H1 (cell line): ENCODE results near the gene CNST. TPM values are rescaled to one million over a fixed set of nuclear protein-coding genes. Genes with fewer than 3 reads are reported as not detected.

ENCODE experiments used
- CTCF ChIA-PET: fragments of 300-600 bp; sonication (Branson Sonifier 250); formaldehyde crosslinking; loops from one replicate; lab custom pipeline; 2021; ENCODE audit not compliant: partially characterized antibody; lab: Charles Lee
- POLR2A ChIA-PET: fragments of 300-600 bp; sonication (Branson Sonifier 250); formaldehyde crosslinking; loops from one replicate; lab custom pipeline; 2021; ENCODE audit warnings: inconsistent platforms; ENCODE audit not compliant: partially characterized antibody; lab: Charles Lee
- DNase-seq, 2 experiments: peaks; one replicate each; pipeline versions ENCODE4 v3.0.0 to v3.0.0-alpha.2; 2010 to 2022; ENCODE audit warnings: low spot score in 2 of 2, low read depth in 1 of 2, mixed read lengths in 1 of 2
- FAIRE-seq: peaks from 2 replicates; lab custom pipeline; 2011; peaks lifted over from hg19 to GRCh38; lab: Jason Lieb, UNC
- H2AFZ ChIP-seq: 2 replicates; pipeline ENCODE4 v1.8.1; 2012; ENCODE audit warnings: low read length, inconsistent platforms
- H2AK5ac ChIP-seq: 2 replicates; pipeline ENCODE4 v1.6.1; 2013; ENCODE audit warnings: low read depth, low read length
- H2BK120ac ChIP-seq: replicated peaks from 2 replicates; pipeline ENCODE3; 2013; ENCODE audit warnings: low read depth, low read length, inconsistent platforms
- H2BK12ac ChIP-seq: 2 replicates; pipeline ENCODE4 v1.6.1; 2013; ENCODE audit warnings: low read depth, low read length
- H2BK15ac ChIP-seq: 2 replicates; pipeline ENCODE4 v1.6.1; 2013; ENCODE audit warnings: low read length
- H2BK20ac ChIP-seq: 2 replicates; pipeline ENCODE4 v1.6.1; 2013; ENCODE audit warnings: low read length
- H2BK5ac ChIP-seq: 2 replicates; pipeline ENCODE4 v1.6.1; 2013; ENCODE audit warnings: low read depth, low read length
- H3K14ac ChIP-seq: 2 replicates; pipeline ENCODE4 v1.6.1; 2013; ENCODE audit warnings: inconsistent platforms; ENCODE audit not compliant: insufficient read length
- H3K18ac ChIP-seq: 2 replicates; pipeline ENCODE4 v1.6.1; 2013; ENCODE audit warnings: low read length; ENCODE audit errors: extremely low read depth
- H3K23ac ChIP-seq: 2 replicates; pipeline ENCODE4 v1.6.1; 2013; ENCODE audit warnings: inconsistent platforms; ENCODE audit not compliant: insufficient read length
- H3K23me2 ChIP-seq: 2 replicates; pipeline ENCODE4 v1.6.1; 2013; ENCODE audit warnings: low read depth, low read length
- H3K27ac ChIP-seq: 2 replicates; pipeline ENCODE4 v1.6.1; 2011; ENCODE audit warnings: low read depth, low read length, inconsistent platforms
- H3K27me3 ChIP-seq, 4 experiments: replicated peaks in 1 of 4; 1 replicate in 1 of 4; 2 replicates in 3 of 4; pipeline versions ENCODE4 v1.6.1 to v1.8.1; 2011 to 2013; ENCODE audit warnings: low read length in 3 of 4, mild to moderate bottlenecking in 3 of 4, inconsistent platforms in 2 of 4, mixed read lengths in 2 of 4, moderate library complexity in 1 of 4; ENCODE audit not compliant: control insufficient read depth in 3 of 4, insufficient read depth in 3 of 4; ENCODE audit errors: extremely low read depth in 1 of 4
- H3K36me3 ChIP-seq, 4 experiments: 2 replicates each; pipeline versions ENCODE4 v1.6.1 to v1.8.1; 2011 to 2013; ENCODE audit warnings: mild to moderate bottlenecking in 4 of 4, low read length in 3 of 4, moderate library complexity in 2 of 4, control low read depth in 1 of 4, inconsistent platforms in 1 of 4; ENCODE audit not compliant: insufficient read depth in 4 of 4, control insufficient read depth in 2 of 4
- H3K4ac ChIP-seq: replicated peaks from 2 replicates; pipeline ENCODE3; 2013; ENCODE audit warnings: low read length, low read depth, mixed read lengths, inconsistent platforms; ENCODE audit not compliant: insufficient read length
- H3K4me1 ChIP-seq, 4 experiments: replicated peaks in 1 of 4; 1 replicate in 1 of 4; 2 replicates in 3 of 4; pipeline versions ENCODE4 v1.6.1 to v1.8.1; 2011 to 2013; ENCODE audit warnings: low read length in 3 of 4, inconsistent platforms in 2 of 4, mixed read lengths in 1 of 4; ENCODE audit not compliant: insufficient read depth in 4 of 4, control insufficient read depth in 3 of 4
- H3K4me2 ChIP-seq, 2 experiments: 2 replicates each; pipeline versions ENCODE4 v1.6.1 to v1.8.1; 2011 to 2013; ENCODE audit warnings: low read depth in 2 of 2, low read length in 2 of 2, control low read depth in 1 of 2, inconsistent platforms in 1 of 2, mild to moderate bottlenecking in 1 of 2; ENCODE audit not compliant: insufficient read depth in 1 of 2
- H3K4me3 ChIP-seq, 4 experiments: fragments of 200-600, 300-600 bp in 1 of 4; sonication (generic), shearing (Covaris generic), sonication (Bioruptor Twin) in 1 of 4; 2 replicates each; pipeline versions ENCODE4 v1.5.1 to v1.8.1; 2011 to 2016; ENCODE audit warnings: low read length in 4 of 4, low read depth in 3 of 4, control low read depth in 2 of 4, inconsistent platforms in 2 of 4, mild to moderate bottlenecking in 2 of 4, mixed read lengths in 1 of 4, moderate library complexity in 1 of 4; ENCODE audit not compliant: insufficient read depth in 2 of 4; ENCODE audit errors: extremely low read depth in 1 of 4
- H3K56ac ChIP-seq: replicated peaks from 2 replicates; pipeline ENCODE3; 2013; ENCODE audit warnings: low read depth, mild to moderate bottlenecking, mixed read lengths, low read length, inconsistent platforms; ENCODE audit not compliant: insufficient read length
- H3K79me1 ChIP-seq: 2 replicates; pipeline ENCODE4 v1.6.1; 2013; ENCODE audit warnings: low read depth, low read length, control low read depth
- H3K79me2 ChIP-seq, 2 experiments: 2 replicates each; pipeline versions ENCODE4 v1.6.1 to v1.8.1; 2012 to 2013; ENCODE audit warnings: low read length in 2 of 2, mild to moderate bottlenecking in 2 of 2, inconsistent platforms in 1 of 2; ENCODE audit not compliant: insufficient read depth in 2 of 2, control insufficient read depth in 1 of 2
- H3K9ac ChIP-seq, 4 experiments: replicated peaks in 1 of 4; 1 replicate in 1 of 4; 2 replicates in 3 of 4; pipeline versions ENCODE4 v1.6.1 to v1.8.1; 2011 to 2013; ENCODE audit warnings: low read depth in 3 of 4, low read length in 3 of 4, control low read depth in 2 of 4, mild to moderate bottlenecking in 2 of 4, moderate library complexity in 2 of 4, inconsistent platforms in 1 of 4; ENCODE audit errors: extremely low read depth in 1 of 4
- H3K9me3 ChIP-seq, 2 experiments: 2 replicates each; pipeline versions ENCODE4 v1.6.1 to v1.8.1; 2012 to 2013; ENCODE audit warnings: mild to moderate bottlenecking in 2 of 2, moderate library complexity in 2 of 2, control low read depth in 1 of 2, inconsistent platforms in 1 of 2, low read depth in 1 of 2, low read length in 1 of 2, mixed read lengths in 1 of 2; ENCODE audit not compliant: insufficient read depth in 2 of 2
- H4K20me1 ChIP-seq, 2 experiments: replicated peaks in 1 of 2; 2 replicates each; pipeline versions ENCODE3 to v1.8.1; 2011 to 2013; ENCODE audit warnings: inconsistent platforms in 2 of 2, low read length in 2 of 2, mild to moderate bottlenecking in 1 of 2; ENCODE audit not compliant: insufficient read depth in 2 of 2, control insufficient read depth in 1 of 2
- H4K5ac ChIP-seq: 2 replicates; pipeline ENCODE4 v1.6.1; 2013; ENCODE audit warnings: low read length, low read depth, mixed read lengths, inconsistent platforms; ENCODE audit not compliant: insufficient read length
- H4K8ac ChIP-seq: 2 replicates; pipeline ENCODE4 v1.8.0; 2013; ENCODE audit warnings: mild to moderate bottlenecking, moderate library complexity, low read length, inconsistent platforms; ENCODE audit not compliant: insufficient read depth; ENCODE audit errors: extremely low read depth
- H4K91ac ChIP-seq: replicated peaks from 2 replicates; pipeline ENCODE3; 2013; ENCODE audit warnings: low read length, mixed read lengths, inconsistent platforms; ENCODE audit not compliant: insufficient read length
- CTBP2 ChIP-seq: IDR thresholded peaks from 2 replicates; pipeline ENCODE4 v1.7.0; 2011; ENCODE audit warnings: borderline replicate concordance, mild to moderate bottlenecking, moderate library complexity, mixed read lengths, low read length; ENCODE audit not compliant: insufficient read depth, insufficient read length
- FOSL1 ChIP-seq: IDR thresholded peaks from 2 replicates; pipeline ENCODE4 v1.6.1; 2011; ENCODE audit warnings: mild to moderate bottlenecking, low read depth, low read length, moderate library complexity; ENCODE audit not compliant: insufficient read depth
- JUN ChIP-seq: IDR thresholded peaks from 2 replicates; pipeline ENCODE4 v1.6.1; 2011; ENCODE audit warnings: low read depth, mild to moderate bottlenecking, improper control_type of control experiment, low read length
- NANOG ChIP-seq: IDR thresholded peaks from 2 replicates; pipeline ENCODE4 v1.6.1; 2011; ENCODE audit warnings: low read length, low read depth, mild to moderate bottlenecking, inconsistent platforms; ENCODE audit not compliant: insufficient read depth, poor library complexity, severe bottlenecking
- RAD21 ChIP-seq, 2 experiments: IDR thresholded peaks in 1 of 2; conservative IDR thresholded peaks in 1 of 2; 2 replicates each; pipeline ENCODE4 v1.6.1; 2011; ENCODE audit warnings: low read depth in 2 of 2, low read length in 2 of 2, improper control_type of control experiment in 1 of 2, inconsistent platforms in 1 of 2, mild to moderate bottlenecking in 1 of 2, moderate library complexity in 1 of 2
- RBBP5 ChIP-seq: IDR thresholded peaks from 2 replicates; pipeline ENCODE4 v1.7.1; 2012; ENCODE audit warnings: low read depth, mild to moderate bottlenecking, inconsistent platforms, low read length, moderate library complexity, borderline replicate concordance
- SIN3A ChIP-seq, 2 experiments: IDR thresholded peaks in 1 of 2; conservative IDR thresholded peaks in 1 of 2; 2 replicates each; pipeline ENCODE4 v1.6.1; 2011 to 2012; ENCODE audit warnings: low read length in 2 of 2, improper control_type of control experiment in 1 of 2, low read depth in 1 of 2, mild to moderate bottlenecking in 1 of 2
- TAF1 ChIP-seq: IDR thresholded peaks from 2 replicates; pipeline ENCODE4 v1.6.1; 2011; ENCODE audit warnings: mild to moderate bottlenecking, low read depth, low read length
- TAF7 ChIP-seq: optimal IDR thresholded peaks from 2 replicates; pipeline ENCODE3; 2011; ENCODE audit warnings: low read depth, mild to moderate bottlenecking, inconsistent platforms, low read length, moderate library complexity, borderline replicate concordance
- TEAD4 ChIP-seq: IDR thresholded peaks from 2 replicates; pipeline ENCODE4 v1.6.1; 2012; ENCODE audit warnings: low read depth, low read length, inconsistent platforms, mixed read lengths
- WGBS, 2 experiments: shearing (Covaris generic) in 1 of 2; methylation state at CpG; one replicate each; pipeline versions ENCODE4 v1.1.6 to v1.1.7; 2013 to 2015; ENCODE audit warnings: low lambda C conversion rate in 2 of 2, mixed read lengths in 2 of 2, inconsistent platforms in 1 of 2, low coverage in 1 of 2, missing lambda C conversion rate in 1 of 2; ENCODE audit not compliant: insufficient replicate concordance in 2 of 2, insufficient coverage in 1 of 2, insufficient read length in 1 of 2; ENCODE audit errors: extremely low coverage in 1 of 2, missing lambda C conversion rate in 1 of 2; 5-methylcytosine and 5-hydroxymethylcytosine counted together
- polyA plus RNA-seq, 7 experiments: library from polyadenylated mRNA; depleted of rRNA in 3 of 7; stranded (reverse) in 5 of 7; unstranded in 2 of 7; fragments of >200 nt in 5 of 7; fragments of 200-250 nt in 2 of 7; gene quantifications; 1 replicate in 5 of 7; 2 replicates in 1 of 7; 4 replicates in 1 of 7; pipeline versions ENCODE4 v1.2.1 to v1.2.3, GENCODE V29; 2011 to 2013; ENCODE audit warnings: missing spikeins in 2 of 7, mixed read lengths in 2 of 7
- total RNA-seq: library from RNA; stranded (reverse); fragmentation: NEBNext Ultra II Directional; extraction: Animal tissue kit (Norgen Biotek cat#: 25700); gene quantifications from 2 replicates; pipeline ENCODE4 v1.2.1, GENCODE V29; 2021
- TF ChIP-seq, protein P1 (sequence below): IDR thresholded peaks from 2 replicates; pipeline ENCODE4 v1.6.1; 2011; ENCODE audit warnings: low read length, improper control_type of control experiment

Gene CNST
- total and polyA plus RNA-seq, 2 of the 8 experiments (the other 6 are each of a cell fraction or from before 2014, with no cell fraction given): 5.3 to 21.3 TPM

DNA sequence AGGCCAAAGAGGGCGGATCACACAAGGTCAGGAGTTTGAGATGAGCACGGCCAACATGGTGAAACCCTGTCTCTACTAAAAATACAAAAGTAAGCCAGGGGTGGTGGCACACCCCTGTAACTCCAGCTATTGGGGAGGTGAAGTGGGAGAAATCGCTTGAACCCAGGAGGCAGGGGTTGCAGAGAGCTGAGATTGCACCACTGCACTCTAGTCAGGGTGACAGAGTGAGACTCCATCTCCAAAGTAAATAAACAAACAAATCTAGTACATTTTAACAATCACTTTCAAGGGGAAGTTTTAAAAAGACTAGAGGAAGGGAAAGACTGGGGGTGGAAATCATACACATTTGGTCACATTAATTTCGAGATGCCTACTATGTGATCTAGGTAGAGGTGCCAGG, 6.9 kb upstream of the CNST start:
- Histone ChIP-seq H3K18ac (no peak overlapping the region), H4K8ac (no peak overlapping the region), H3K9ac (no peak overlapping the region), H4K20me1 (no peaks in the 10 kb centered on the region), H3K79me2 (peaks cover 0 to 44% of the 10 kb centered on the region in 2 experiments; a peak in 2 of 4 replicates), H3K9me3 (no peaks in the 10 kb centered on the region), H2BK15ac (no peak overlapping the region), H3K56ac (no peak overlapping the region), H2AFZ (no peak overlapping the region), H4K91ac (no peak overlapping the region), H2BK120ac (no peak overlapping the region), H3K4ac (no peak overlapping the region), H3K23me2 (no peaks in the 10 kb centered on the region), H3K4me3 (no peak overlapping the region), H2BK5ac (no peak overlapping the region), H3K79me1 (no peaks in the 10 kb centered on the region; the same call in 1 of the 2 replicates), H3K36me3 (peaks cover 0 to 43% (median 12%) of the 10 kb centered on the region in 4 experiments; a peak in 7 of 8 replicates), H3K4me1 (no peaks in the 10 kb centered on the region), H3K27me3 (no peaks in the 10 kb centered on the region), H3K27ac (no peak overlapping the region), H3K4me2 (no peak overlapping the region), H3K14ac (no peak overlapping the region), H3K23ac (no peak overlapping the region), H2AK5ac (no peak overlapping the region), H4K5ac (no peak overlapping the region), H2BK20ac (no peak overlapping the region), H2BK12ac (no peak overlapping the region)
- CTCF ChIA-PET: interaction anchor here (1.3 kb wide), 1 partner anchor 84 kb away, joined by 4 read pairs; no protein-coding TSS in a partner anchor
- DNase-seq (no peak), FAIRE-seq (no peak)
- POLR2A ChIA-PET: no interaction called here
- WGBS, 2 experiments: 84% methylated on average over 4 of the region's 4 CpGs; no CpG with 5 or more reads in 1 of the 2 experiments
- no peak for TF ChIP-seq CTBP2
- no peak for TF ChIP-seq JUN
- TF ChIP-seq RBBP5: no peak
- no peak for TF ChIP-seq SIN3A (conservative IDR thresholded peaks at IDR 0.05 in 1 of 2, IDR thresholded peaks at IDR 0.05 in 1 of 2; ENCODE audit: low read depth in 1 of 2, low read length in 2 of 2)
- TF ChIP-seq, protein P1, sequence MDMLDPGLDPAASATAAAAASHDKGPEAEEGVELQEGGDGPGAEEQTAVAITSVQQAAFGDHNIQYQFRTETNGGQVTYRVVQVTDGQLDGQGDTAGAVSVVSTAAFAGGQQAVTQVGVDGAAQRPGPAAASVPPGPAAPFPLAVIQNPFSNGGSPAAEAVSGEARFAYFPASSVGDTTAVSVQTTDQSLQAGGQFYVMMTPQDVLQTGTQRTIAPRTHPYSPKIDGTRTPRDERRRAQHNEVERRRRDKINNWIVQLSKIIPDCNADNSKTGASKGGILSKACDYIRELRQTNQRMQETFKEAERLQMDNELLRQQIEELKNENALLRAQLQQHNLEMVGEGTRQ: no peak
- no peak for TF ChIP-seq TAF7
- TF ChIP-seq FOSL1: no peak
- no peak for TF ChIP-seq NANOG
- no peak for TF ChIP-seq TAF1
- TF ChIP-seq TEAD4: no peak
- TF ChIP-seq RAD21 (IDR thresholded peaks at IDR 0.05 in 1 of 2, conservative IDR thresholded peaks at IDR 0.05 in 1 of 2; ENCODE audit: low read depth in 2 of 2, low read length in 2 of 2): no peak
